ENCODE data around the gene TRIM17.

Gene TRIM17

GRCh38 chr1:228378873-228379460 is 37.7 kb downstream of the TRIM17 start:
- DNase-seq (ENCODE audit: low read depth in 3 of 3), result peak in 1 of 3 experiments; percentile 13

GRCh38 chr1:228378090-228378872 is 38.4 kb downstream of the TRIM17 start:
- DNase-seq (ENCODE audit: low read depth in 3 of 3), result peak; percentile 12 to 65 (median 18)

- DNase-seq (ENCODE audit: low read depth in 3 of 3), result no peak
These were observed 39.0 kb downstream of the TRIM17 start for GRCh38 chr1:228377664-228378089.

- no peak for DNase-seq (ENCODE audit: low read depth in 3 of 3)
These were observed 39.7 kb downstream of the TRIM17 start for GRCh38 chr1:228376651-228377631.

- no peak for DNase-seq (ENCODE audit: low read depth in 3 of 3)
These were observed 40.4 kb downstream of the TRIM17 start for GRCh38 chr1:228376262-228376628.

- no peak for DNase-seq (ENCODE audit: low read depth in 3 of 3)
These were observed 40.9 kb downstream of the TRIM17 start for GRCh38 chr1:228375578-228376261.

GRCh38 chr1:228374711-228375577 is 41.7 kb downstream of the TRIM17 start:
- DNase-seq (ENCODE audit: low read depth in 3 of 3), result no peak

- no peak for DNase-seq (ENCODE audit: low read depth in 3 of 3)
These were observed 42.7 kb downstream of the TRIM17 start for GRCh38 chr1:228373681-228374571.

GRCh38 chr1:228373004-228373680 is 43.5 kb downstream of the TRIM17 start:
- DNase-seq (ENCODE audit: low read depth in 3 of 3), result no peak

GRCh38 chr1:228372183-228373003 is 44.3 kb downstream of the TRIM17 start:
- no peak for DNase-seq (ENCODE audit: low read depth in 3 of 3)

- no peak for DNase-seq (ENCODE audit: low read depth in 3 of 3)
These were observed 44.9 kb downstream of the TRIM17 start for GRCh38 chr1:228371741-228372182.

- DNase-seq (ENCODE audit: low read depth in 3 of 3), result no peak
These were observed 45.5 kb downstream of the TRIM17 start for GRCh38 chr1:228370941-228371740.

- no peak for DNase-seq (ENCODE audit: low read depth in 3 of 3)
These were observed 46.2 kb downstream of the TRIM17 start for GRCh38 chr1:228370439-228370940.

- no peak for DNase-seq (ENCODE audit: low read depth in 3 of 3)
These were observed 46.8 kb downstream of the TRIM17 start for GRCh38 chr1:228369608-228370438.

GRCh38 chr1:228368801-228369607 is 47.7 kb downstream of the TRIM17 start:
- no peak for DNase-seq (ENCODE audit: low read depth in 3 of 3)
